T1000 (cell line): ENCODE results near the gene SIGLEC6.

Experiments
- DNase-seq: peaks from one replicate; lab custom pipeline; 2025; ENCODE audit warnings: mixed read lengths; lab: John Stamatoyannopoulos, UW

The SIGLEC6 gene

GRCh38 chr19:51531349-51532315, at the start of gene SIGLEC6:
Gene SIGLEC6, minus strand, starts transcription at chr19:51531670. Its CDS starts 22 bp downstream, at chr19:51531648.
- DNase-seq, result no peak

- DNase-seq, result no peak
Observed at GRCh38 chr19:51576850-51577249, 45.4 kb upstream of the SIGLEC6 start.

GRCh38 chr19:51573331-51573730, 41.9 kb upstream of the SIGLEC6 start:
- DNase-seq, result no peak

GRCh38 chr19:51572908-51573307, 41.4 kb upstream of the SIGLEC6 start:
- no peak for DNase-seq

- DNase-seq, result no peak
Observed at GRCh38 chr19:51572410-51572809, 40.9 kb upstream of the SIGLEC6 start.

- no peak for DNase-seq
Observed at GRCh38 chr19:51571599-51571998, 40.1 kb upstream of the SIGLEC6 start.

GRCh38 chr19:51570962-51571575, 39.6 kb upstream of the SIGLEC6 start, which contains the start of gene ZNF175:
Gene ZNF175, plus strand, starts transcription at chr19:51571283. Its CDS starts 2,047 bp downstream, at chr19:51573330.
- peak; percentile 80 for DNase-seq

- no peak for DNase-seq
Observed at GRCh38 chr19:51568456-51568855, 37.0 kb upstream of the SIGLEC6 start.

GRCh38 chr19:51567583-51567982, 36.1 kb upstream of the SIGLEC6 start:
- no peak for DNase-seq

- DNase-seq, result no peak
Observed at GRCh38 chr19:51566489-51567100, 35.1 kb upstream of the SIGLEC6 start.

- DNase-seq, result no peak
Observed at GRCh38 chr19:51565583-51565982, 34.1 kb upstream of the SIGLEC6 start.

GRCh38 chr19:51564791-51565190, 33.3 kb upstream of the SIGLEC6 start:
- no peak for DNase-seq

GRCh38 chr19:51560339-51560738, 28.9 kb upstream of the SIGLEC6 start:
- no peak for DNase-seq

- no peak for DNase-seq
Observed at GRCh38 chr19:51559240-51559639, 27.8 kb upstream of the SIGLEC6 start.

GRCh38 chr19:51552996-51553725, 21.7 kb upstream of the SIGLEC6 start:
- DNase-seq, result peak; percentile 51

- DNase-seq, result no peak
Observed at GRCh38 chr19:51552608-51552995, 21.1 kb upstream of the SIGLEC6 start.

GRCh38 chr19:51551673-51552432, 20.4 kb upstream of the SIGLEC6 start:
- DNase-seq, result no peak

GRCh38 chr19:51550848-51551672, 19.6 kb upstream of the SIGLEC6 start:
- DNase-seq, result no peak

- DNase-seq, result no peak
Observed at GRCh38 chr19:51549533-51550324, 18.3 kb upstream of the SIGLEC6 start.
